Colonic mucosa (tissue), 4 donors: Measurements from ENCODE around the gene PLCD1. TPM values are rescaled to one million over a fixed set of nuclear protein-coding genes. Genes with fewer than 3 reads are reported as not detected.

ENCODE experiments used
- DNase-seq: peaks from one replicate; pipeline ENCODE4 v3.0.0-alpha.2; 2020
- H3K27ac ChIP-seq: fragments of 200-600 bp; one replicate; pipeline ENCODE4 v1.8.0; 2021
- H3K27me3 ChIP-seq: fragments of 200-600 bp; one replicate; pipeline ENCODE4 v1.8.0; 2021
- H3K36me3 ChIP-seq: fragments of 200-600 bp; one replicate; pipeline ENCODE4 v1.8.0; 2021
- H3K4me1 ChIP-seq: fragments of 200-600 bp; one replicate; pipeline ENCODE4 v1.8.0; 2021; ENCODE audit warnings: mild to moderate bottlenecking
- H3K4me3 ChIP-seq: fragments of 200-600 bp; one replicate; pipeline ENCODE4 v1.8.0; 2021
- H3K9ac ChIP-seq, 2 donors: one replicate each; pipeline ENCODE4 v1.7.0; 2013; ENCODE audit warnings: control low read depth in 2 of 2, low read depth in 2 of 2, low read length in 2 of 2
- H3K9me3 ChIP-seq: fragments of 200-600 bp; one replicate; pipeline ENCODE4 v1.8.0; 2021
- intact Hi-C: fragments of 100-400 bp; cut with DNase I; formaldehyde crosslinking; loops from one replicate; pipeline ENCODE4 v1.14.1; 2022
- total RNA-seq, 2 donors: library from RNA; stranded (reverse); fragmentation: NEBNext Ultra II Directional in 1 of 2; extraction: Animal tissue kit (Norgen Biotek cat#: 25700) in 1 of 2; gene quantifications; one replicate each; pipeline ENCODE4 v1.2.1, GENCODE V29; 2021
- TF ChIP-seq, protein P1 (sequence below): fragments of 200-600 bp; IDR thresholded peaks from one replicate; pipeline ENCODE4 v1.8.0; 2022; ENCODE audit warnings: antibody characterized with exemption, mild to moderate bottlenecking
- donor health status: healthy.
- donor health status: DM: no; HTN: no; CAD: no.
- donor health status: DM: no; HTN: no; CAD: no.

PLCD1 gene
- total RNA-seq, 2 donors from 2014 or later, result 46.8 to 70.0 TPM

DNA sequence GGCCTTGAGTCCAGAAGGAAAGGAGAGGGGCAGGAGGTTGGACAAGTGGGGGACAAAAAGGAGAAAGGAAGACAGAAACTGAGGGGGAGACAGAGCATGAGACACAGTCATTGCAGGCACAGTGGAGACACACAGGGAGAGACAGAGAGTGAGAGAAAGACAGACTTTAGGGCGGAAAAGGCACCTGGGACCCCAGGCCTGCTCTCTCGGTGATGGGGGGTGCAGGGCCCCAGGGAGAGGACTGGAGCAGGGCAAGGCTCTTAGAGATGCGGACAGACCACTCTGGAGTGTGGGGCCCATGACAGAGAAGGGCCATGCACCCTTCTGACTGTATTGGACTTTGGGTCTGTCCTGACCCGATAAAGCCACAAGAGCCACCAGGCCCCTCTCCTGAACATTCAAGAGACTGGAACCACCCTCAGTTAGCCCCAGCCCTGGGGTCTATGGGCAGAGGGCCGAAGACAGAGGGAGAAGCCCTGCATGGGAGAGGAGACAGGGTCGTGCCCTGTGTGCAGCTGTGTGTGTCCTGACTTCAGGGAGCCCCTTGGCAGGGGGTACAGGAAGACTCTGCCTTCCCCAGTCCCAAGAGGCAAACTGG is 12.5 kb downstream of the PLCD1 start:
- no peak overlapping the region for H3K9ac ChIP-seq
- H3K4me1 ChIP-seq, result no peaks in the 10 kb centered on the region
- no peaks in the 10 kb centered on the region for H3K9me3 ChIP-seq
- H3K27ac ChIP-seq, result no peak overlapping the region
- no peaks in the 10 kb centered on the region for H3K27me3 ChIP-seq
- no peak for DNase-seq
- peaks cover 7% of the 10 kb centered on the region for H3K36me3 ChIP-seq
- TF ChIP-seq, protein P1, sequence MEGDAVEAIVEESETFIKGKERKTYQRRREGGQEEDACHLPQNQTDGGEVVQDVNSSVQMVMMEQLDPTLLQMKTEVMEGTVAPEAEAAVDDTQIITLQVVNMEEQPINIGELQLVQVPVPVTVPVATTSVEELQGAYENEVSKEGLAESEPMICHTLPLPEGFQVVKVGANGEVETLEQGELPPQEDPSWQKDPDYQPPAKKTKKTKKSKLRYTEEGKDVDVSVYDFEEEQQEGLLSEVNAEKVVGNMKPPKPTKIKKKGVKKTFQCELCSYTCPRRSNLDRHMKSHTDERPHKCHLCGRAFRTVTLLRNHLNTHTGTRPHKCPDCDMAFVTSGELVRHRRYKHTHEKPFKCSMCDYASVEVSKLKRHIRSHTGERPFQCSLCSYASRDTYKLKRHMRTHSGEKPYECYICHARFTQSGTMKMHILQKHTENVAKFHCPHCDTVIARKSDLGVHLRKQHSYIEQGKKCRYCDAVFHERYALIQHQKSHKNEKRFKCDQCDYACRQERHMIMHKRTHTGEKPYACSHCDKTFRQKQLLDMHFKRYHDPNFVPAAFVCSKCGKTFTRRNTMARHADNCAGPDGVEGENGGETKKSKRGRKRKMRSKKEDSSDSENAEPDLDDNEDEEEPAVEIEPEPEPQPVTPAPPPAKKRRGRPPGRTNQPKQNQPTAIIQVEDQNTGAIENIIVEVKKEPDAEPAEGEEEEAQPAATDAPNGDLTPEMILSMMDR, result no peak
- no peak overlapping the region for H3K4me3 ChIP-seq
- intact Hi-C loops, result no loop called here

DNA sequence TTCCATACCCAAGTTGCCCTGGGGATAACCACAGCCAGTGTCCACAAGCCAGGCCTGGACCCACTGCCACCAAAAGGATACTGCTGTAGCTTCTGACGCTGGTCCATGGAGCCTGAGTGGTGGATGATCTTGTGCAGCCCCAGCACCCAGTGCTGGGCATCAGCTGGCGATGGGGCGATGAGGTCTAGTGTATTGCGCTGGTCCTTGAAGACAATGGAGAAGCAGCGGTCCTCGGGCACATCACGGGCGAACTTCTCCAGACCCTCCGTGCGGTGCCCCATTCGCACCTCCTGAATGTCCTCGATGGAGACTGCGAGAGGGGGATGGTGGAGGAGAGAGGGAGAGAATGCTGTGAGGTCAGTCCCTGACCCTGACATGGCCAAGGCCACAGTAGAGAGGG is 13.0 kb downstream of the PLCD1 start:
- Histone ChIP-seq H3K9me3 (no peaks in the 10 kb centered on the region), H3K27me3 (no peaks in the 10 kb centered on the region), H3K4me1 (no peaks in the 10 kb centered on the region), H3K27ac (peak overlapping the region; percentile 66), H3K36me3 (peaks cover 7% of the 10 kb centered on the region), H3K9ac (no peak overlapping the region), H3K4me3 (no peak overlapping the region)
- intact Hi-C loops, result no loop called here
- DNase-seq, result no peak
- TF ChIP-seq, protein P1, result no peak

DNA sequence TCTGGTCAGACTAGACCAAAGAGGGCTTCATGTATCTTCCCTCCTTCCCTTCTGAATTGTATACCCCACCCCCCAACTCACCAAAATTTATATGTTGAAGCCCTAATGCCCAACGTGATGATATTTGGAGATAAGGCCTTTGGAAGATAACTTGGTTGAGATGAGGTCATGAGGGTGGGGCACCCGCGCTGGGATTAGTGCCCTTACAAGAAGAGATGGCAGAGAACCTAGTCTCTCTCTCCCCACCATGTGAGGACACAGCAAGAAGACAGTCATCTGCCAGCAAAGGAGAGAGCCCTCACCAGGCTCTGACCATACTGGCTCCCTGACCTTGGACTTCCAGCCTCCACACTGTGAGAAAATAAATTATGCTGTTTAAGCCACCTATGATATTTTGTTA is 13.5 kb downstream of the PLCD1 start:
- H3K9ac ChIP-seq, result peak overlapping the region in 1 of 2 donors; percentile 35
- H3K36me3 ChIP-seq, result peaks cover 7% of the 10 kb centered on the region
- H3K9me3 ChIP-seq, result no peaks in the 10 kb centered on the region
- no peak for DNase-seq
- no peak overlapping the region for H3K4me3 ChIP-seq
- peak overlapping the region; percentile 66 for H3K27ac ChIP-seq
- no peaks in the 10 kb centered on the region for H3K4me1 ChIP-seq
- intact Hi-C loops, result no loop called here
- TF ChIP-seq, protein P1, result no peak
- H3K27me3 ChIP-seq, result no peaks in the 10 kb centered on the region

DNA sequence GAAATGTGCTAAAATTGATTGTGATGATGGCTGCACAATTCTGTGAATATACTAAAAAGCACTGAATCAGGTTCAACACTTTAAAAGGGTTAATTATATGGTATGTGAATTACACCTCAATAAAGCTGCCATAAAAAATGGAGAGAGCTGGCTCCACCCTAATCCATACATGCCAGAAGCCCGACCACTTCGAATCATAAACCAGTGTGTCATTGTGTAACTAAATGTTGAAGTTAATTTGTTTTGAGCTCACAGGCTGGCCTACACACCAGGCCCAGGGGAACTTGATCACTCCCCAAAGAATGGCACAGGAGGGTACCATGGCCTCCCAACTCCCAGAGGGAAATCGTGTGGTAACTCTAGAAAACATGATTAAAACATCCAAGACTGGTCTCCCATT is 14.0 kb downstream of the PLCD1 start:
- Histone ChIP-seq H3K4me3 (no peak overlapping the region), H3K4me1 (no peaks in the 10 kb centered on the region), H3K9ac (peak overlapping the region in 1 of 2 donors; percentile 35), H3K27ac (peak overlapping the region; percentile 66), H3K27me3 (no peaks in the 10 kb centered on the region), H3K9me3 (no peaks in the 10 kb centered on the region), H3K36me3 (peaks cover 7% of the 10 kb centered on the region)
- TF ChIP-seq, protein P1, result no peak
- peak; percentile 53 for DNase-seq
- intact Hi-C loops, result no loop called here

DNA sequence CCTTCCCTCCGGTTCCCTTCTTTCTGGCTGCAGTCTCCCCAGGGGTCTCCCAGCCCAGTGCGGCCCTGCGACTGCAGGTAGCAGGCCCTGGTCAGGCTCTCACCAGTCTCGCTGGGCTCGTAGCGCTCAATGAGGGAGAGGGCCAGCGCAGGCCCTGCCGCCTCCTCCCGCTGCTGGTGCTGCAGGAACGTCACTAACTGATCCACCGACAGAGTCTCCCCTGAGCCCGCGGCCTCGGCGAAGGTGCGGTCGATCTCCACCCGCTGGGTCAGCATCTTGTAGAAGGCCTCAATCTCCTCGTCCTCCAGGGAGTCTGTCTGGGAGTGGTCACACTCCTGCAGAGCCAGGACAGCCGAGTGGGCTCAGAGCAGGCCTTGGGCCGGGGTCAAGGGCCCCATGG is 18.3 kb downstream of the PLCD1 start:
- TF ChIP-seq, protein P1, result no peak
- no peaks in the 10 kb centered on the region for H3K36me3 ChIP-seq
- DNase-seq, result no peak

More for the DNA sequence above, 18.3 kb downstream of the PLCD1 start:
- Histone ChIP-seq H3K27ac (no peak overlapping the region), H3K9me3 (no peaks in the 10 kb centered on the region), H3K9ac (no peak overlapping the region), H3K4me3 (no peak overlapping the region), H3K27me3 (no peaks in the 10 kb centered on the region), H3K4me1 (no peaks in the 10 kb centered on the region)
- intact Hi-C loops, result no loop called here
